ENCODE data around the gene CD40.
"Not testable (repeated sequence)": the region's sequence is repeated elsewhere in the genome, so short reads cannot be mapped to it uniquely, and the experiment has no call there.

Gene CD40

GRCh38 chr20:46081074-46081473 is 37.0 kb upstream of the CD40 start:
- FAIRE-seq: no peak
- no peak for DNase-seq (ENCODE audit: insufficient read length, low spot score)
- TF ChIP-seq SPI1 (IDR thresholded peaks at IDR 0.05; ENCODE audit: low read depth, low read length): no peak
- no peak for TF ChIP-seq PAX5 (IDR thresholded peaks at IDR 0.05; ENCODE audit: insufficient read depth, low read length, severe bottlenecking)
- no peak for TF ChIP-seq POLR2A (IDR thresholded peaks at IDR 0.05; ENCODE audit: low read depth, low read length)
- no peak for TF ChIP-seq POU2F2 (IDR thresholded peaks at IDR 0.05; ENCODE audit: low read depth, low read length)
- TF ChIP-seq POLR2AphosphoS5 (IDR thresholded peaks at IDR 0.05; ENCODE audit: low read depth, low read length): no peak
- TF ChIP-seq TAF1 (IDR thresholded peaks at IDR 0.05; ENCODE audit: low read depth, low read length): no peak

GRCh38 chr20:46083101-46083500 is 35.0 kb upstream of the CD40 start:
- DNase-seq (ENCODE audit: insufficient read length, low spot score) (no peak), FAIRE-seq (no peak)
- no peak for TF ChIP-seq POU2F2 (IDR thresholded peaks at IDR 0.05; ENCODE audit: low read depth, low read length)
- no peak for TF ChIP-seq TAF1 (IDR thresholded peaks at IDR 0.05; ENCODE audit: low read depth, low read length)
- TF ChIP-seq PAX5 (IDR thresholded peaks at IDR 0.05; ENCODE audit: insufficient read depth, low read length, severe bottlenecking): no peak
- TF ChIP-seq POLR2A (IDR thresholded peaks at IDR 0.05; ENCODE audit: low read depth, low read length): no peak
- no peak for TF ChIP-seq SPI1 (IDR thresholded peaks at IDR 0.05; ENCODE audit: low read depth, low read length)
- TF ChIP-seq POLR2AphosphoS5 (IDR thresholded peaks at IDR 0.05; ENCODE audit: low read depth, low read length): no peak

GRCh38 chr20:46083531-46084061 is 34.5 kb upstream of the CD40 start:
- DNase-seq (ENCODE audit: insufficient read length, low spot score) (no peak), FAIRE-seq (no peak)
- no peak for TF ChIP-seq SPI1 (IDR thresholded peaks at IDR 0.05; ENCODE audit: low read depth, low read length)
- no peak for TF ChIP-seq POLR2A (IDR thresholded peaks at IDR 0.05; ENCODE audit: low read depth, low read length)
- TF ChIP-seq TAF1 (IDR thresholded peaks at IDR 0.05; ENCODE audit: low read depth, low read length): no peak
- no peak for TF ChIP-seq POLR2AphosphoS5 (IDR thresholded peaks at IDR 0.05; ENCODE audit: low read depth, low read length)

GRCh38 chr20:46084805-46085178 is 33.3 kb upstream of the CD40 start:
- FAIRE-seq (no peak), DNase-seq (ENCODE audit: insufficient read length, low spot score) (no peak)
- TF ChIP-seq SPI1 (IDR thresholded peaks at IDR 0.05; ENCODE audit: low read depth, low read length) (no peak), TAF1 (IDR thresholded peaks at IDR 0.05; ENCODE audit: low read depth, low read length) (no peak), POU2F2 (IDR thresholded peaks at IDR 0.05; ENCODE audit: low read depth, low read length) (no peak), PAX5 (IDR thresholded peaks at IDR 0.05; ENCODE audit: insufficient read depth, low read length, severe bottlenecking) (no peak), POLR2AphosphoS5 (IDR thresholded peaks at IDR 0.05; ENCODE audit: low read depth, low read length) (no peak), POLR2A (IDR thresholded peaks at IDR 0.05; ENCODE audit: low read depth, low read length) (no peak)

- DNase-seq (ENCODE audit: insufficient read length, low spot score) (no peak), FAIRE-seq (no peak)
- TF ChIP-seq TAF1 (IDR thresholded peaks at IDR 0.05; ENCODE audit: low read depth, low read length): no peak
- no peak for TF ChIP-seq POU2F2 (IDR thresholded peaks at IDR 0.05; ENCODE audit: low read depth, low read length)
- no peak for TF ChIP-seq SPI1 (IDR thresholded peaks at IDR 0.05; ENCODE audit: low read depth, low read length)
- no peak for TF ChIP-seq PAX5 (IDR thresholded peaks at IDR 0.05; ENCODE audit: insufficient read depth, low read length, severe bottlenecking)
- no peak for TF ChIP-seq POLR2A (IDR thresholded peaks at IDR 0.05; ENCODE audit: low read depth, low read length)
- no peak for TF ChIP-seq POLR2AphosphoS5 (IDR thresholded peaks at IDR 0.05; ENCODE audit: low read depth, low read length)
Observed at GRCh38 chr20:46085179-46085851, 32.8 kb upstream of the CD40 start.

- no peak for DNase-seq (ENCODE audit: insufficient read length, low spot score)
- TF ChIP-seq POLR2AphosphoS5 (IDR thresholded peaks at IDR 0.05; ENCODE audit: low read depth, low read length): no peak
- TF ChIP-seq SPI1 (IDR thresholded peaks at IDR 0.05; ENCODE audit: low read depth, low read length): no peak
- no peak for TF ChIP-seq POU2F2 (IDR thresholded peaks at IDR 0.05; ENCODE audit: low read depth, low read length)
- no peak for TF ChIP-seq TAF1 (IDR thresholded peaks at IDR 0.05; ENCODE audit: low read depth, low read length)
- FAIRE-seq: no peak
Observed at GRCh38 chr20:46087161-46087560, 31.0 kb upstream of the CD40 start.

GRCh38 chr20:46088409-46089166 is 29.5 kb upstream of the CD40 start:
- FAIRE-seq (no peak), DNase-seq (ENCODE audit: insufficient read length, low spot score) (no peak)
- TF ChIP-seq POLR2A (IDR thresholded peaks at IDR 0.05; ENCODE audit: low read depth, low read length) (no peak), POU2F2 (IDR thresholded peaks at IDR 0.05; ENCODE audit: low read depth, low read length) (no peak), PAX5 (IDR thresholded peaks at IDR 0.05; ENCODE audit: insufficient read depth, low read length, severe bottlenecking) (no peak), SPI1 (IDR thresholded peaks at IDR 0.05; ENCODE audit: low read depth, low read length) (no peak), TAF1 (IDR thresholded peaks at IDR 0.05; ENCODE audit: low read depth, low read length) (no peak), POLR2AphosphoS5 (IDR thresholded peaks at IDR 0.05; ENCODE audit: low read depth, low read length) (no peak)

GRCh38 chr20:46089167-46089416 is 29.0 kb upstream of the CD40 start:
- no peak for DNase-seq (ENCODE audit: insufficient read length, low spot score)
- TF ChIP-seq SPI1 (IDR thresholded peaks at IDR 0.05; ENCODE audit: low read depth, low read length) (0 out of 2 replicates have a peak, but pooled peaks have one; percentile 21), TAF1 (IDR thresholded peaks at IDR 0.05; ENCODE audit: low read depth, low read length) (no peak)
- no peak for FAIRE-seq

- peak; percentile 98 for FAIRE-seq
Observed at GRCh38 chr20:46089417-46090388, 28.4 kb upstream of the CD40 start, which contains the start of gene NCOA5. NCOA5 (minus strand) TSS chr20:46089962; CDS start chr20:46079424, 10,538 bp downstream.

DNA sequence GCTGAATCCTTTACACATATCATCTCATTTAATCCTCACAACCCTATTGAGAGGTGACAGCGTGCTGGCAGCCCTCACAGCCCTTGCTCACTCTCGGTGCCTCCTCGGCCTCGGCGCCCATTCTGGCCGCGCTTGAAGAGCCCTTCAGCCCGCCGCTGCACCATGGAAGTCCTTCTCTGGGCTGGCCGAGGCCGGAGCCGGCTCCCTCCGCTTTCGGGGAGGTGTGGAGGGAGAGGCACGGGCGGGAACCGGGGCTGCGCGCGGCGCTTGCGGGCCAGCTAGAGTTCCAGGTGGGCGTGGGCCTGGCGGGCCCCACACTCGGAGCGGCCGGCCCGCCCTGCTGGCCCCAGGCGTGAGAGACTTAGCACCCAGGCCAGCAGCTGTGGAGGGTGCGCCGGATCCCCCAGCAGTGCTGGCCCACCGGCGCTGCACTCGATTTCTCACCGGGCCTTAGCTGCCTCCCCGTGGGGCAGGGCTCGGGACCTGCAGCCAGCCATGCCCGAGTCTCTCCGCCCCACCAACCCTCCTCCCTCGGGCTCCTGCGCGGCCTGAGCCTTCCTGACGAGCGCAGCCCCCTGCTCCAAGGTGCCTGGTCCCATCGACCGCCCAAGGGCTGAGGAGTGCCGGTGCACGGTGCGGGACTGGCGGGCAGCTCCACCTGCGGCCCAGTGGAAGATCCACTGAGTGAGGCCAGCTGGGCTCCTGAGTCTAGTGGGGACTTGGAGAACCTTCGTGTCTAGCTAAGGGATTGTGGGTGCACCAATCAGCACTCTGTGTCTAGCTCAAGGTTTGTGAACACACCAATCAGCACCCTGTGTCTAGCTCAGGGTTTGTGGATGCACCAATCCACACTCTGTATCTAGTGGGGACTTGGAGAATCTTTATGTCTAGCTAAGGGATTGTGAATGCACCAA is 26.2 kb upstream of the CD40 start:
- DNase-seq (ENCODE audit: insufficient read length, low spot score); FAIRE-seq: not testable (repeated sequence)

More at GRCh38 chr20:46089417-46090388, 28.4 kb upstream of the CD40 start, which contains the start of gene NCOA5:
- DNase-seq (ENCODE audit: insufficient read length, low spot score): peak; percentile 91
- TF ChIP-seq POLR2AphosphoS5 (IDR thresholded peaks at IDR 0.05; ENCODE audit: low read depth, low read length) (peak; percentile 84), POLR2A (IDR thresholded peaks at IDR 0.05; ENCODE audit: low read depth, low read length) (peak; percentile 81), SPI1 (IDR thresholded peaks at IDR 0.05; ENCODE audit: low read depth, low read length) (no peak), TAF1 (IDR thresholded peaks at IDR 0.05; ENCODE audit: low read depth, low read length) (peak; percentile 95)

Data from GM12891 (cell line).